H9 (cell line): Measurements from ENCODE around the gene ZNF283. TPM values are rescaled to one million over a fixed set of nuclear protein-coding genes. Genes with fewer than 3 reads are reported as not detected.
"Not testable (repeated sequence)": the region's sequence is repeated elsewhere in the genome, so short reads cannot be mapped to it uniquely, and the experiment has no call there.

ENCODE experiments used
- DNase-seq: peaks from one replicate; pipeline ENCODE4 v3.0.0-alpha.2; 2017
- H2AFZ ChIP-seq: one replicate; pipeline ENCODE4 v1.6.1; 2013; ENCODE audit warnings: mild to moderate bottlenecking, low read length, control low read depth, moderate library complexity
- H2AK5ac ChIP-seq: 2 replicates; pipeline ENCODE4 v1.6.1; 2013; ENCODE audit warnings: low read length, control low read depth, mixed read lengths; ENCODE audit not compliant: insufficient read length
- H2BK120ac ChIP-seq: one replicate; pipeline ENCODE4 v1.6.1; 2013; ENCODE audit warnings: low read depth, mild to moderate bottlenecking, low read length, control low read depth, inconsistent platforms; ENCODE audit not compliant: poor library complexity, severe bottlenecking
- H2BK12ac ChIP-seq: 2 replicates; pipeline ENCODE4 v1.6.1; 2013; ENCODE audit warnings: low read length, control low read depth, mixed read lengths, low read depth; ENCODE audit not compliant: insufficient read length
- H2BK15ac ChIP-seq: 2 replicates; pipeline ENCODE4 v1.6.1; 2013; ENCODE audit warnings: low read depth, low read length, control low read depth
- H2BK20ac ChIP-seq: one replicate; pipeline ENCODE4 v1.6.1; 2013; ENCODE audit warnings: low read depth, mild to moderate bottlenecking, low read length, control low read depth, inconsistent platforms; ENCODE audit not compliant: poor library complexity, severe bottlenecking
- H2BK5ac ChIP-seq: 2 replicates; pipeline ENCODE4 v1.6.1; 2013; ENCODE audit warnings: low read length, control low read depth, mixed read lengths; ENCODE audit not compliant: insufficient read length
- H3K14ac ChIP-seq: 2 replicates; pipeline ENCODE4 v1.6.1; 2013; ENCODE audit warnings: low read length, control low read depth; ENCODE audit not compliant: insufficient read depth
- H3K18ac ChIP-seq: 2 replicates; pipeline ENCODE4 v1.6.1; 2013; ENCODE audit warnings: low read depth, mild to moderate bottlenecking, mixed read lengths, low read length, control low read depth; ENCODE audit not compliant: insufficient read length
- H3K23ac ChIP-seq: 2 replicates; pipeline ENCODE4 v1.6.1; 2013; ENCODE audit warnings: low read length, control low read depth, mixed read lengths, low read depth; ENCODE audit not compliant: insufficient read length
- H3K23me2 ChIP-seq: 2 replicates; pipeline ENCODE4 v1.6.1; 2013; ENCODE audit warnings: low read depth, mild to moderate bottlenecking, mixed read lengths, low read length, control low read depth; ENCODE audit not compliant: insufficient read length, poor library complexity, severe bottlenecking
- H3K27ac ChIP-seq: 2 replicates; pipeline ENCODE4 v1.5.1; 2013; ENCODE audit warnings: low read length, control low read depth, mixed read lengths, low read depth; ENCODE audit not compliant: insufficient read length
- H3K27me3 ChIP-seq: 2 replicates; pipeline ENCODE4 v1.6.1; 2013; ENCODE audit warnings: low read length, control low read depth, inconsistent platforms; ENCODE audit not compliant: insufficient read depth
- H3K4ac ChIP-seq: 2 replicates; pipeline ENCODE4 v1.6.1; 2013; ENCODE audit warnings: low read depth, mild to moderate bottlenecking, control low read depth, inconsistent platforms, low read length, moderate library complexity
- H3K4me1 ChIP-seq: 2 replicates; pipeline ENCODE4 v1.6.1; 2013; ENCODE audit warnings: low read length, control low read depth, inconsistent platforms; ENCODE audit not compliant: insufficient read depth
- H3K4me2 ChIP-seq: 2 replicates; pipeline ENCODE4 v1.6.1; 2013; ENCODE audit warnings: low read length, control low read depth, mixed read lengths; ENCODE audit not compliant: insufficient read length, insufficient read depth
- H3K56ac ChIP-seq: 2 replicates; pipeline ENCODE4 v1.6.1; 2013; ENCODE audit warnings: low read depth, mild to moderate bottlenecking, mixed read lengths, low read length, control low read depth; ENCODE audit not compliant: insufficient read length
- H3K79me1 ChIP-seq: 2 replicates; pipeline ENCODE4 v1.6.1; 2013; ENCODE audit warnings: low read depth, mild to moderate bottlenecking, moderate library complexity, low read length, control low read depth, inconsistent platforms; ENCODE audit not compliant: insufficient read depth, poor library complexity, severe bottlenecking
- H3K79me2 ChIP-seq: 2 replicates; pipeline ENCODE4 v1.6.1; 2013; ENCODE audit warnings: low read length, control low read depth, inconsistent platforms; ENCODE audit not compliant: insufficient read depth
- H3K9ac ChIP-seq: 2 replicates; pipeline ENCODE4 v1.6.1; 2013; ENCODE audit warnings: low read length, control low read depth, mixed read lengths; ENCODE audit not compliant: insufficient read length; ENCODE audit errors: extremely low read depth
- H3K9me3 ChIP-seq: one replicate; pipeline ENCODE4 v1.6.1; 2013; ENCODE audit warnings: low read depth, low read length, inconsistent platforms; ENCODE audit not compliant: control insufficient read depth
- H3T11ph ChIP-seq: one replicate; pipeline ENCODE4 v1.6.1; 2013; ENCODE audit warnings: mild to moderate bottlenecking, low read length, control low read depth, inconsistent platforms
- H4K20me1 ChIP-seq: one replicate; pipeline ENCODE4 v1.6.1; 2013; ENCODE audit not compliant: control insufficient read depth, insufficient read length, insufficient read depth
- H4K5ac ChIP-seq: 2 replicates; pipeline ENCODE4 v1.6.1; 2013; ENCODE audit warnings: low read depth, mild to moderate bottlenecking, mixed read lengths, low read length, control low read depth; ENCODE audit not compliant: insufficient read length
- H4K8ac ChIP-seq: replicated peaks from 2 replicates; pipeline ENCODE4 v1.6.1; 2013; ENCODE audit warnings: low read length, control low read depth, mixed read lengths, low read depth; ENCODE audit not compliant: insufficient read length
- H4K91ac ChIP-seq: 2 replicates; pipeline ENCODE4 v1.6.1; 2013; ENCODE audit warnings: low read depth, mild to moderate bottlenecking, moderate library complexity, mixed read lengths, low read length, control low read depth; ENCODE audit not compliant: insufficient read length
- H3K27ac Mint-ChIP-seq, 3 experiments: 2 replicates in 2 of 3; 3 replicates in 1 of 3; pipeline ENCODE4 v1.8.0; 2020 to 2021; ENCODE audit warnings: mixed read lengths in 3 of 3, mild to moderate bottlenecking in 1 of 3, moderate library complexity in 1 of 3
- H3K27me3 Mint-ChIP-seq: 2 replicates; pipeline ENCODE4 v1.8.0; 2021; ENCODE audit warnings: low read depth, mild to moderate bottlenecking, moderate library complexity, mixed read lengths
- H3K36me3 Mint-ChIP-seq, 3 experiments: 2 replicates in 2 of 3; 3 replicates in 1 of 3; pipeline ENCODE4 v1.8.0; 2020 to 2021; ENCODE audit warnings: low read depth in 3 of 3, mixed read lengths in 3 of 3; ENCODE audit not compliant: insufficient read depth in 1 of 3
- H3K4me1 Mint-ChIP-seq, 2 experiments: 2 replicates each; pipeline ENCODE4 v1.8.0; 2020; ENCODE audit warnings: mixed read lengths in 2 of 2
- H3K4me3 Mint-ChIP-seq, 2 experiments: 2 replicates in 1 of 2; 3 replicates in 1 of 2; pipeline ENCODE4 v1.8.0; 2020 to 2021; ENCODE audit warnings: mild to moderate bottlenecking in 2 of 2, mixed read lengths in 2 of 2, moderate library complexity in 1 of 2
- H3K9me3 Mint-ChIP-seq, 2 experiments: 2 replicates in 1 of 2; 3 replicates in 1 of 2; pipeline ENCODE4 v1.8.0; 2020; ENCODE audit warnings: mild to moderate bottlenecking in 2 of 2, mixed read lengths in 2 of 2, moderate library complexity in 1 of 2
- WGBS: extraction: QIAGEN DNeasy Blood & Tissue Kit; methylation state at CpG from one replicate; pipeline ENCODE4 v1.1.7; 2013; ENCODE audit warnings: missing lambda C conversion rate, low lambda C conversion rate, mixed read lengths; ENCODE audit not compliant: insufficient read length; ENCODE audit errors: extremely low coverage; 5-methylcytosine and 5-hydroxymethylcytosine counted together
- total RNA-seq: library from RNA; stranded (reverse); gene quantifications from 2 replicates; pipeline ENCODE4 v1.2.1, GENCODE V29; 2021
- TF ChIP-seq, protein P1 (sequence below): fragments of 200-600 bp; sonication (generic); conservative IDR thresholded peaks from 3 replicates; pipeline ENCODE4 v1.8.0; 2021; ENCODE audit warnings: antibody characterized with exemption, mild to moderate bottlenecking

The ZNF283 gene
- total RNA-seq, 1 experiment from 2014 or later = 10.4 TPM

DNA sequence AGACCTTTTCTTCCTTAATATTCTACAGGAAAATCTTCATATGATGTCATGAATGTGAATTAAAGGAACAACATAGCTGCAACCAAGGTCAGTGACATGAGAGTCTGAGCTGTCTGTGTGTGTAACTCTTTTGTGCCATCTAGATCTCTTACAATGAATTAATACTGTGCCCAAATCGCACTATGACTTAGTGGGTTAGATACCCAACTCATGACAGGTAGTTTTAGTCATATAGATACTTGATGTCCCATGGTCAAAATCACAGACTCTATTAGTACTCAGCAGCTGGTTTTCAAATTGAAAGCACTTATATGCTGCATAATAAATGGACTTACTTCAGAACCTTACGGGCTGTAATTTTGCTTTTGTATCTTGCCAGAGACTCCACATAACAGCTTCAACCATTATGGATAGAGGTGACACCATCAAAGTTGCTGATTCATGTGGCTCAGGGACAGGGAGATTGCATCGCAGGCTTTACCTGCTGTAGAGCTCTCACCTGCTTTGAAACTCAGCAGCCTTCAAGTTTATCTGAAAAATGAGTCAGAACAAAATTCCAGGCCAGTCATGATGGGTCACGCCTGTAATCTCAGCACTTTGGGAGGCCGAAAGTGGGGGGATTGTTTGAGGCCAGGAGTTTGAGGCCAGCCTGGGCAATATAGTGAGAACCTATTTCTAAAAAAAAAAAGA lies 12.3 kb upstream of the ZNF283 start:
- H3K4me3 Mint-ChIP-seq = no peak overlapping the region
- TF ChIP-seq, protein P1, sequence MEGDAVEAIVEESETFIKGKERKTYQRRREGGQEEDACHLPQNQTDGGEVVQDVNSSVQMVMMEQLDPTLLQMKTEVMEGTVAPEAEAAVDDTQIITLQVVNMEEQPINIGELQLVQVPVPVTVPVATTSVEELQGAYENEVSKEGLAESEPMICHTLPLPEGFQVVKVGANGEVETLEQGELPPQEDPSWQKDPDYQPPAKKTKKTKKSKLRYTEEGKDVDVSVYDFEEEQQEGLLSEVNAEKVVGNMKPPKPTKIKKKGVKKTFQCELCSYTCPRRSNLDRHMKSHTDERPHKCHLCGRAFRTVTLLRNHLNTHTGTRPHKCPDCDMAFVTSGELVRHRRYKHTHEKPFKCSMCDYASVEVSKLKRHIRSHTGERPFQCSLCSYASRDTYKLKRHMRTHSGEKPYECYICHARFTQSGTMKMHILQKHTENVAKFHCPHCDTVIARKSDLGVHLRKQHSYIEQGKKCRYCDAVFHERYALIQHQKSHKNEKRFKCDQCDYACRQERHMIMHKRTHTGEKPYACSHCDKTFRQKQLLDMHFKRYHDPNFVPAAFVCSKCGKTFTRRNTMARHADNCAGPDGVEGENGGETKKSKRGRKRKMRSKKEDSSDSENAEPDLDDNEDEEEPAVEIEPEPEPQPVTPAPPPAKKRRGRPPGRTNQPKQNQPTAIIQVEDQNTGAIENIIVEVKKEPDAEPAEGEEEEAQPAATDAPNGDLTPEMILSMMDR = no peak

DNA sequence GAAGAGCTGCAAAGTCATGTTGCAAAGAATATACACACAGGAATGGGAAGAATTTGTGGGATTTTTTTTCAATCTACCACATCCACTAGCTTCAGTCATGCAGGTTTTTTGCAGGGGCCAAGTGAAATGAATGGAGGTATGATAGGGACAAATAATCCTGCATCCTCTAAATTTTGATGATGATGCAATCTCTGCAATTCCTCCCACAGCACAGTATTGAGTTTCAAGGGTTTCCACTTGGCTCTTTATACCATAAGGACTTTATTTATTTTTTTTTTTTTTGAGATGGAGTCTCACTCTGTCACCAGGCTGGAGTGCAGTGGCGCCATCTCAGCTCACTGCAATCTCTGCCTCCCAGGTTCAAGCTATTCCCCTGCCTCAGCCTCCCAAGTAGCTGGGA lies 9.7 kb upstream of the ZNF283 start:
- not testable (repeated sequence) for H2BK12ac ChIP-seq, H2AFZ ChIP-seq, DNase-seq, H3K27ac ChIP-seq, H3K4me2 ChIP-seq, H3K14ac ChIP-seq, H3K23ac ChIP-seq, H3K4ac ChIP-seq, H4K91ac ChIP-seq, H4K5ac ChIP-seq, H2AK5ac ChIP-seq, H3K36me3 Mint-ChIP-seq, H3T11ph ChIP-seq, H3K4me1 ChIP-seq, H4K20me1 ChIP-seq, H3K9ac ChIP-seq, H3K18ac ChIP-seq, H4K8ac ChIP-seq, H3K79me2 ChIP-seq, H3K9me3 ChIP-seq, H3K4me3 Mint-ChIP-seq, H3K4me1 Mint-ChIP-seq, H2BK20ac ChIP-seq, H3K79me1 ChIP-seq, H3K27ac Mint-ChIP-seq, H3K27me3 ChIP-seq, H3K23me2 ChIP-seq, H2BK5ac ChIP-seq, H2BK120ac ChIP-seq, H2BK15ac ChIP-seq, H3K56ac ChIP-seq
- no CpG with 5 or more reads among the region's 1 CpG for WGBS
- Mint-ChIP-seq H3K27me3 (peaks cover 22% of the 10 kb centered on the region), H3K9me3 (peaks cover 24 to 42% of the 10 kb centered on the region in 2 experiments)

More for the DNA sequence above, 12.3 kb upstream of the ZNF283 start:
- H3T11ph ChIP-seq = no peak overlapping the region
- H3K14ac ChIP-seq = no peak overlapping the region
- no peaks in the 10 kb centered on the region for H3K79me2 ChIP-seq
- Mint-ChIP-seq H3K4me1 (peaks cover 0 to 2% of the 10 kb centered on the region in 2 experiments; a peak in 2 of 4 replicates), H3K36me3 (no peaks in the 10 kb centered on the region; a peak in 1 of 7 replicates), H3K27ac (no peak overlapping the region; a peak in 1 of 7 replicates), H3K27me3 (peaks cover 23% of the 10 kb centered on the region), H3K9me3 (peaks cover 12 to 30% of the 10 kb centered on the region in 2 experiments)
- H3K23me2 ChIP-seq = no peaks in the 10 kb centered on the region
- no peak overlapping the region for H2BK15ac ChIP-seq
- no peaks in the 10 kb centered on the region for H3K4me1 ChIP-seq
- H2AFZ ChIP-seq = no peak overlapping the region
- H3K27ac ChIP-seq = no peak overlapping the region
- no peak overlapping the region for H3K4ac ChIP-seq
- no peak overlapping the region for H2BK5ac ChIP-seq
- no peak overlapping the region for H2BK120ac ChIP-seq
- H3K18ac ChIP-seq = no peak overlapping the region
- WGBS = no CpG with 5 or more reads among the region's 5 CpGs
- no peak overlapping the region for H4K8ac ChIP-seq
- no peak overlapping the region for H2AK5ac ChIP-seq
- no peak overlapping the region for H3K9ac ChIP-seq
- H4K5ac ChIP-seq = no peak overlapping the region
- no peak overlapping the region for H3K23ac ChIP-seq
- H3K79me1 ChIP-seq = no peaks in the 10 kb centered on the region
- H2BK20ac ChIP-seq = no peak overlapping the region
- H3K4me2 ChIP-seq = no peak overlapping the region
- H3K27me3 ChIP-seq = no peaks in the 10 kb centered on the region; the same call in 1 of the 2 replicates
- no peaks in the 10 kb centered on the region for H3K9me3 ChIP-seq
- no peak overlapping the region for H4K91ac ChIP-seq
- H2BK12ac ChIP-seq = no peak overlapping the region
- no peak for DNase-seq
- H4K20me1 ChIP-seq = no peaks in the 10 kb centered on the region
- no peak overlapping the region for H3K56ac ChIP-seq
